Measurements from ENCODE around the gene SNRK.

SNRK gene

GRCh38 chr3:43284171-43284570, 2.2 kb upstream of the SNRK start:
- no peak overlapping the region for H3K4me3 ChIP-seq (ENCODE audit: control insufficient read depth, low read depth, low read length)
- no peak for TF ChIP-seq CTCF (conservative IDR thresholded peaks at IDR 0.05; ENCODE audit: control insufficient read depth, insufficient read depth, low read depth, low read length)
- no peak for DNase-seq (ENCODE audit: low read depth)

GRCh38 chr3:43285644-43286043, 696 bp upstream of the SNRK start:
- H3K4me3 ChIP-seq (ENCODE audit: control insufficient read depth, low read depth, low read length), result peak overlapping the region; percentile 66
- TF ChIP-seq CTCF (conservative IDR thresholded peaks at IDR 0.05; ENCODE audit: control insufficient read depth, insufficient read depth, low read depth, low read length), result no peak
- no peak for DNase-seq (ENCODE audit: low read depth)

GRCh38 chr3:43286841-43287499, 630 bp downstream of the SNRK start:
- peak overlapping the region; percentile 80 for H3K4me3 ChIP-seq (ENCODE audit: control insufficient read depth, low read depth, low read length)
- DNase-seq (ENCODE audit: low read depth), result peak; percentile 25
- no peak for TF ChIP-seq CTCF (conservative IDR thresholded peaks at IDR 0.05; ENCODE audit: control insufficient read depth, insufficient read depth, low read depth, low read length)

- no peak for DNase-seq (ENCODE audit: low read depth)
- no peak for TF ChIP-seq CTCF (conservative IDR thresholded peaks at IDR 0.05; ENCODE audit: control insufficient read depth, insufficient read depth, low read depth, low read length)
- H3K4me3 ChIP-seq (ENCODE audit: control insufficient read depth, low read depth, low read length), result peak overlapping the region; percentile 80
These were observed 1.1 kb downstream of the SNRK start for GRCh38 chr3:43287500-43287873.

- peak; percentile 36 for DNase-seq (ENCODE audit: low read depth)
- no peak for TF ChIP-seq CTCF (conservative IDR thresholded peaks at IDR 0.05; ENCODE audit: control insufficient read depth, insufficient read depth, low read depth, low read length)
- H3K4me3 ChIP-seq (ENCODE audit: control insufficient read depth, low read depth, low read length), result peak overlapping the region; percentile 15
These were observed 2.0 kb downstream of the SNRK start for GRCh38 chr3:43288366-43288765.

GRCh38 chr3:43288850-43289249, 2.5 kb downstream of the SNRK start:
- TF ChIP-seq CTCF (conservative IDR thresholded peaks at IDR 0.05; ENCODE audit: control insufficient read depth, insufficient read depth, low read depth, low read length), result no peak
- no peak overlapping the region for H3K4me3 ChIP-seq (ENCODE audit: control insufficient read depth, low read depth, low read length)
- no peak for DNase-seq (ENCODE audit: low read depth)

GRCh38 chr3:43289401-43289800, 3.1 kb downstream of the SNRK start:
- TF ChIP-seq CTCF (conservative IDR thresholded peaks at IDR 0.05; ENCODE audit: control insufficient read depth, insufficient read depth, low read depth, low read length), result no peak
- H3K4me3 ChIP-seq (ENCODE audit: control insufficient read depth, low read depth, low read length), result no peak overlapping the region
- DNase-seq (ENCODE audit: low read depth), result peak; percentile 67

Measured in fibroblast of mammary gland (primary cell).